NB4 (cell line): ENCODE measurements around the gene ARHGAP19.

Experiments used
- DNase-seq: peaks from one replicate; pipeline ENCODE4 v3.0.0; 2010; ENCODE audit warnings: low read depth
- H3K4me3 ChIP-seq: one replicate; pipeline ENCODE4 v1.5.1; 2011; ENCODE audit warnings: mild to moderate bottlenecking, low read depth, low read length, moderate library complexity
- CTCF ChIP-seq: IDR thresholded peaks from one replicate; pipeline ENCODE4 v1.5.1; 2012; ENCODE audit warnings: low read depth, low read length
- MAX ChIP-seq: IDR thresholded peaks from 2 replicates; pipeline ENCODE4 v1.6.1; 2011; ENCODE audit warnings: low read depth, low read length
- MYC ChIP-seq: IDR thresholded peaks from 2 replicates; pipeline ENCODE4 v1.6.1; 2011; ENCODE audit warnings: low read depth, low read length
- POLR2A ChIP-seq: IDR thresholded peaks from 2 replicates; pipeline ENCODE4 v1.6.1; 2011; ENCODE audit warnings: mild to moderate bottlenecking; ENCODE audit not compliant: insufficient read length; ENCODE audit errors: extremely low read depth

ARHGAP19 gene

GRCh38 chr10:97318772-97319651 lies 26.6 kb upstream of the ARHGAP19 start, which contains the start of gene FRAT1:
Gene FRAT1 (plus strand): TSS chr10:97319271. CDS start chr10:97319454, 183 bp downstream.
- peak; percentile 92 for DNase-seq
- peak; percentile 12; the same call in 1 of the 2 replicates for TF ChIP-seq MYC
- TF ChIP-seq POLR2A, result peak; percentile 59
- TF ChIP-seq CTCF, result no peak
- peak; percentile 48; the same call in 1 of the 2 replicates for TF ChIP-seq MAX
- peak within 1 kb of the TSS; percentile 88 for H3K4me3 ChIP-seq

GRCh38 chr10:97314671-97315070 lies 22.2 kb upstream of the ARHGAP19 start:
- TF ChIP-seq POLR2A (no peak), MYC (no peak), MAX (no peak), CTCF (no peak)
- no peak overlapping the region for H3K4me3 ChIP-seq
- no peak for DNase-seq

GRCh38 chr10:97312897-97313296 lies 20.5 kb upstream of the ARHGAP19 start:
- TF ChIP-seq CTCF (no peak), MAX (no peak), POLR2A (no peak), MYC (no peak)
- DNase-seq, result no peak
- no peak overlapping the region for H3K4me3 ChIP-seq

- DNase-seq, result peak; percentile 32
- no peak overlapping the region for H3K4me3 ChIP-seq
- TF ChIP-seq CTCF, result no peak
- TF ChIP-seq POLR2A, result no peak
- TF ChIP-seq MAX, result no peak
- no peak for TF ChIP-seq MYC
Observed at GRCh38 chr10:97311111-97311626, 18.7 kb upstream of the ARHGAP19 start.

- no peak overlapping the region for H3K4me3 ChIP-seq
- TF ChIP-seq MAX (no peak), MYC (no peak), POLR2A (no peak), CTCF (no peak)
- no peak for DNase-seq
Observed at GRCh38 chr10:97307866-97308780, 15.7 kb upstream of the ARHGAP19 start.
